ENCODE data around the gene TUBB4A.

The TUBB4A gene

DNA sequence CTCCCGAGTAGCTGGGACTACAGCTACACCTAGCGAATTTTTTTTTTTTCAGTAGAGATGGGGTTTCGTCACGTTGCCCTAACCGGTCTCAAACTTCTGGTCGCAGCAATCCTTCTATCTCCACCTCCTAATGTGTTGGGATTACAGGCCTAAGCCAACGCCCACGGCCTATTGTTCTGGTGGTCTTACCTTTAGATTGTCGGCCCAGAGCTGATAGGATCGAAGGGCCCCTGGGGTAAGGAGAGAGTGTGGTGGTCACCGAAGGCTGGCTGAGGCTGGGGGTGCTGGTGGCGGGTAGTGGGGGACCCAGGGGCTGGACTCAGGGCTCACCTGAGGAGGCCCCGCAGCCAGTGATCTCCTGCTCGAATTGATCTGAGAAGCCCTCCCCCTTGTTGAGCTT lies 31.0 kb downstream of the TUBB4A start:
- TF ChIP-seq, protein P1, sequence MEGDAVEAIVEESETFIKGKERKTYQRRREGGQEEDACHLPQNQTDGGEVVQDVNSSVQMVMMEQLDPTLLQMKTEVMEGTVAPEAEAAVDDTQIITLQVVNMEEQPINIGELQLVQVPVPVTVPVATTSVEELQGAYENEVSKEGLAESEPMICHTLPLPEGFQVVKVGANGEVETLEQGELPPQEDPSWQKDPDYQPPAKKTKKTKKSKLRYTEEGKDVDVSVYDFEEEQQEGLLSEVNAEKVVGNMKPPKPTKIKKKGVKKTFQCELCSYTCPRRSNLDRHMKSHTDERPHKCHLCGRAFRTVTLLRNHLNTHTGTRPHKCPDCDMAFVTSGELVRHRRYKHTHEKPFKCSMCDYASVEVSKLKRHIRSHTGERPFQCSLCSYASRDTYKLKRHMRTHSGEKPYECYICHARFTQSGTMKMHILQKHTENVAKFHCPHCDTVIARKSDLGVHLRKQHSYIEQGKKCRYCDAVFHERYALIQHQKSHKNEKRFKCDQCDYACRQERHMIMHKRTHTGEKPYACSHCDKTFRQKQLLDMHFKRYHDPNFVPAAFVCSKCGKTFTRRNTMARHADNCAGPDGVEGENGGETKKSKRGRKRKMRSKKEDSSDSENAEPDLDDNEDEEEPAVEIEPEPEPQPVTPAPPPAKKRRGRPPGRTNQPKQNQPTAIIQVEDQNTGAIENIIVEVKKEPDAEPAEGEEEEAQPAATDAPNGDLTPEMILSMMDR (IDR thresholded peaks at IDR 0.05; ENCODE audit: extremely low read depth, missing control alignments), result no peak
- no peak for DNase-seq (ENCODE audit: low spot score)

DNA sequence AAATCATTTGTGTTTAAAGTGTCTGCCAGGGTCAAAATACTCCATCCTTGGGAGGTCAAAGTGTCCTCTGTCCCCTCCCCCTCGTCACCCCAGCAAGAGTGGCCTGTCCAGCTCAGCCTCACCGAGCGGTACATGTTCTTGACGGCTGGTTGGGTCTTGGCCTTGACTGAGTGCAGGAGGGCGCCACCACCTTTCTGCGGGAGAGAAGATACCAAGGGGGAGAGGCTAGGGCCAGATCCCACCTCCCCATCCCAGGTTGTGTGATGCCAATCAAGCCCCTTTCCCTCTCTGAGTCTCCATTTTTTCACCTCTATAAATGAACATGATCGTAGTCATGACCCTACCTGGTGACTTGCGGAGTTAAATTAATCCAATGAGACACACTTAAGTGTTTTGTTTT lies 31.9 kb downstream of the TUBB4A start:
- TF ChIP-seq, protein P1 (IDR thresholded peaks at IDR 0.05; ENCODE audit: extremely low read depth, missing control alignments), result no peak
- DNase-seq (ENCODE audit: low spot score), result no peak

DNA sequence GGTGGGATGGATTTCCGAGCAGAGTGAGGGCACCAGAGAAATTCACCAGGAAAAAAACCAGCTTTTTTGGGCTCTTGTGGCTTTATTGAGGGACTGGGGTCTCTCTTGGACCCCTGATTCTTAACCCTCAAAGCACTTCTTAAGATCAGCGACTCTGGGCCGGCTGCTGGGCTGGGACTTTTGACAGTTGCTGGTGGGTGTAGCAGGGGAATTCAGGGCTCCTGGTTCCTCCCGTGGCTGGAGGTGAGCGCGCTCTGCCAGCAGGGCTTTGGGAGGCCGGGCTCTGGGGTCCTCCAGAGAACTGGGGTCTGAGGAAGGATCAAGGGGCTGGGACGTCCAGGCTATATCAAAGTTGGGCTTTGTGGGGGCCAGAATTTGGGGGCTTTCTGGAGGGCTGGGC lies 34.7 kb downstream of the TUBB4A start:
- DNase-seq (ENCODE audit: low spot score), result peak; percentile 32
- TF ChIP-seq, protein P1 (IDR thresholded peaks at IDR 0.05; ENCODE audit: extremely low read depth, missing control alignments), result no peak

DNA sequence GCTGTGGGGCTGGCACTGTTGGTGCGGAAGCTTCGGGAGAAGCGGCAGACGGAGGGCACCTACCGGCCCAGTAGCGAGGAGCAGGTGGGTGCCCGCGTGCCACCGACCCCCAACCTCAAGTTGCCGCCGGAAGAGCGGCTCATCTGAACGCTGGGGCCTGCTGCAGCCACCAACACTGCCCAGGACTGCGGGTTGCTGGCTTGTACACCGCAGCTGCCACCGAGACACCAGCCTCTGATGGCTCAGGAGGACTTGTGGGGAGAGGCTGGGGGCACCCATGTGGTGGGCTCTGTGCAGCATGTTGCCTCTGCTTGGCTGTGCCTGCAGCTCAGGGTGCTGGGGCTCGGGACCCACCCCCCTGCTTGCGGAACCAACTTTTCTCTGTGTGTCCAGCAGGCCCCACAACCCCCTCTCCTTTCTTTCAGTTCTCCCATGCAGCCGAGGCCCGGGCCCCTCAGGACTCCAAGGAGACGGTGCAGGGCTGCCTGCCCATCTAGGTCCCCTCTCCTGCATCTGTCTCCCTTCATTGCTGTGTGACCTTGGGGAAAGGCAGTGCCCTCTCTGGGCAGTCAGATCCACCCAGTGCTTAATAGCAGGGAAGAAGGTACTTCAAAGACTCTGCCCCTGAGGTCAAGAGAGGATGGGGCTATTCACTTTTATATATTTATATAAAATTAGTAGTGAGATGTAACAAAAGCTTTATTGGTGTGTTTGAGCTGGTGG lies 35.4 kb downstream of the TUBB4A start:
- TF ChIP-seq, protein P1 (IDR thresholded peaks at IDR 0.05; ENCODE audit: extremely low read depth, missing control alignments), result no peak
- DNase-seq (ENCODE audit: low spot score), result no peak

DNA sequence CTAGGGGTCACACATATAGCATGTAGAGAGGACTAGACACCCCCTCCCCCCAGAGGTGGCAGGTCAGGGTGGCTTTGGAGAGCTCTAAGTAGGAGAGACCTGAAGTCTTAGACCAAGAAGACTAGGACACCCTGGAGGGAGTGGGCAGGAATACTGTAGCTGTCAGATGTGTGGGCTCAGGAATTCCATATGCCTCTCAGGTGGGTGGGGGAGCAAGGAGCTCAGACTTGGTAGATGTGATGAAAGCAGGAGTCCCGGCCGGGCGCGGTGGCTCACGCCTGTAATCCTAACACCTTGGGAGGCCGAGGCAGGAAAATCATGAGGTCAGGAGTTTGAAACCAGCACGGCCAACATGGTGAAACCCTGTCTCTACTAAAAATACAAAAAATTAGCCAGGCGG lies 36.4 kb downstream of the TUBB4A start:
- no peak for DNase-seq (ENCODE audit: low spot score)
- TF ChIP-seq, protein P1 (IDR thresholded peaks at IDR 0.05; ENCODE audit: extremely low read depth, missing control alignments), result no peak

DNA sequence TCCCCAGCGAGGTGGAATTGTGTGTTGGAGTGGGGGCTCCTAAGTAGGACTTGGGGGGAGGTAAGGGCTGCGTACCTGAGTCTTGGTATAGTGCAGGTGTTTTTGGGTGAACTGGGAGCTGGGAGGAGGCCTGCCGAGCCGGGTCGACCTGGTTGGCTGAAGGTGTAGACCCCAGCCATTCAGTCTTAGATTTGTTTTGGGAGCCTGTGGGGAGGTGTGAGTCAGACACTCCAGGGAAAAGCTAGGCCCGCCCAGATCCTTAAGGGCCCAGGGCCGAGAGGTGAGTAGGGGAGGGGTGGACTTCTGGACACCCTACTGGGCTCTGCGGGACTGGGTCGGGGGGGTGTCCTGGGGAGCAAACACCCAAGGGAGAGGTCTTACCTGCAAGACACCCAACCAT lies 37.1 kb downstream of the TUBB4A start:
- no peak for DNase-seq (ENCODE audit: low spot score)
- TF ChIP-seq, protein P1 (IDR thresholded peaks at IDR 0.05; ENCODE audit: extremely low read depth, missing control alignments), result no peak

DNA sequence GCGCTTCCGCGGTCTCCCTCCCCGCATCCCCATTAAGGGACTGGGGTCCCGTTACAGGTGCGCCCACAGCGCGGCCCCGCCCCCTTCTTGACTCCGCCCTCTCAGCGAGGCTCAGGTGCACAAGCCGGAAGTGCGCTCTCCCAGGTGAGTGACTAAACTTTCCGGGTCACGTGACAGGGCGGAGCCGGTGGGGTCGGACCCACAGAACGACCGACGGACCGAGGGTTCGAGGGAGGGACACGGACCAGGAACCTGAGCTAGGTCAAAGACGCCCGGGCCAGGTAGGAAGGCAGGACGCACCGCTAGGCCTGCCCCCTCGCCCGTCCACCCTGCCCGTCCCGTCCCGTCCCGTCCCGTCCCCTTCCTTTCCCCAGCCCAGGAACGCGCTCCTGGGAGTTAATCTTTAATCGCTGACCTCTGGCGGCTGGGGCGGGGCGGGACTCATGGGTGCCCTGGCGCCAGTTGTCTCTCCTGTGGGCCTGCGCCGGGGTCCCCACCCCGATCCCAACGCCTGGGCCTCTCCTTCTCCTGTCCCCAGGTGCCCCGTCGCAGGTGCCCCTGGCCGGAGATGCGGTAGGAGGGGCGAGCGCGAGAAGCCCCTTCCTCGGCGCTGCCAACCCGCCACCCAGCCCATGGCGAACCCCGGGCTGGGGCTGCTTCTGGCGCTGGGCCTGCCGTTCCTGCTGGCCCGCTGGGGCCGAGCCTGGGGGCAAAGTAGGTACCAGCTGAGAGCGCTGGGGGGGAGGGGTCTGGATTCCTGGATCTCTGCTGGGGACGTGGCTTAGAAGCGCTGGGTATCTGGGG lies 37.8 kb downstream of the TUBB4A start, which contains the start of gene CRB3:
CRB3 (plus strand) TSS at position 202 of the 804 bp plus-strand sequence; CDS start at position 633, 431 bp downstream.
- TF ChIP-seq, protein P1 (IDR thresholded peaks at IDR 0.05; ENCODE audit: extremely low read depth, missing control alignments), result no peak
- peak; percentile 39 for DNase-seq (ENCODE audit: low spot score)
